Renal cortical epithelial cell (primary cell): ENCODE data around the gene ZMYM4. TPM values are rescaled to one million over a fixed set of nuclear protein-coding genes. Genes with fewer than 3 reads are reported as not detected.
"Not testable (repeated sequence)": the region's sequence is repeated elsewhere in the genome, so short reads cannot be mapped to it uniquely, and the experiment has no call there.

Experiments used
- DNase-seq: peaks from one replicate; pipeline ENCODE4 v3.0.0-alpha.2; 2011; ENCODE audit warnings: low read depth
- total RNA-seq: library from RNA; depleted of rRNA; stranded (reverse); fragments of >200 nt; gene quantifications from 2 replicates; pipeline ENCODE4 v1.2.3, GENCODE V29; 2014

The ZMYM4 gene
- total RNA-seq, 1 donor from 2014 or later = 52.3 TPM

- peak; percentile 16 for DNase-seq
Measured at GRCh38 chr1:35453031-35453430, 184.5 kb downstream of the ZMYM4 start.

- DNase-seq = no peak
Measured at GRCh38 chr1:35454176-35454575, 185.7 kb downstream of the ZMYM4 start.

- peak; percentile 44 for DNase-seq
Measured at GRCh38 chr1:35454616-35455015, 186.1 kb downstream of the ZMYM4 start.

GRCh38 chr1:35460796-35461195, 192.3 kb downstream of the ZMYM4 start:
- DNase-seq = no peak

- no peak for DNase-seq
Measured at GRCh38 chr1:35461966-35462651, 193.6 kb downstream of the ZMYM4 start.

- no peak for DNase-seq
Measured at GRCh38 chr1:35463232-35463631, 194.7 kb downstream of the ZMYM4 start.

- not testable (repeated sequence) for DNase-seq
Measured at GRCh38 chr1:35463749-35464148, 195.2 kb downstream of the ZMYM4 start.

GRCh38 chr1:35466120-35466519, 197.6 kb downstream of the ZMYM4 start:
- DNase-seq = no peak

- DNase-seq = peak; percentile 79
Measured at GRCh38 chr1:35470977-35471613, 202.6 kb downstream of the ZMYM4 start.

Other genes with a start within 250 kb of the ZMYM4 start
- 11.1 and 20.2 TPM in 2 replicates for gene ZMYM6, start 236.8 kb upstream of the ZMYM4 start, total RNA-seq
- gene ZMYM1, start 189.3 kb upstream of the ZMYM4 start, total RNA-seq = 16.7 and 26.0 TPM in 2 replicates
- 167 and 281 TPM in 2 replicates for gene SFPQ, start 75.6 kb upstream of the ZMYM4 start, total RNA-seq